KMS-11 (cell line): ENCODE results near the gene HS6ST2.

Source experiments
- H2AFZ ChIP-seq: fragments of 200-600 bp; sonication (generic); 2 replicates; pipeline ENCODE4 v1.6.1; 2016; ENCODE audit warnings: antibody characterized with exemption, mixed run types, low read depth
- H3K27ac ChIP-seq: fragments of 200-600 bp; sonication (generic); 2 replicates; pipeline ENCODE4 v1.6.1; 2016; ENCODE audit warnings: mild to moderate bottlenecking, mixed run types
- H3K27me3 ChIP-seq: fragments of 200-600 bp; sonication (generic); 2 replicates; pipeline ENCODE4 v1.6.1; 2017; ENCODE audit warnings: mild to moderate bottlenecking, low read depth, mixed run types, moderate library complexity; ENCODE audit not compliant: insufficient read depth
- H3K36me3 ChIP-seq: fragments of 200-600 bp; sonication (generic); 2 replicates; pipeline ENCODE4 v1.6.1; 2017; ENCODE audit warnings: mild to moderate bottlenecking, mixed run types; ENCODE audit not compliant: insufficient read depth
- H3K4me1 ChIP-seq: fragments of 200-600 bp; sonication (generic); 2 replicates; pipeline ENCODE4 v1.6.1; 2016; ENCODE audit warnings: mild to moderate bottlenecking, low read depth, mixed run types; ENCODE audit not compliant: poor library complexity, severe bottlenecking
- H3K4me2 ChIP-seq: fragments of 200-600 bp; sonication (generic); 2 replicates; pipeline ENCODE4 v1.7.0; 2016; ENCODE audit warnings: mild to moderate bottlenecking, mixed run types
- H3K4me3 ChIP-seq: fragments of 200-600 bp; sonication (generic); IDR thresholded peaks from 2 replicates; pipeline ENCODE4 v1.6.1; 2017; ENCODE audit warnings: low read depth, low read length, mixed read lengths; ENCODE audit not compliant: insufficient read depth
- H3K79me2 ChIP-seq: fragments of 200-600 bp; sonication (generic); 2 replicates; pipeline ENCODE4 v1.6.1; 2016; ENCODE audit warnings: low read depth, mixed run types; ENCODE audit not compliant: insufficient read depth
- H3K9ac ChIP-seq: fragments of 200-600 bp; sonication (generic); 2 replicates; pipeline ENCODE4 v1.6.1; 2016; ENCODE audit warnings: mild to moderate bottlenecking, mixed run types
- H4K20me1 ChIP-seq: fragments of 200-600 bp; sonication (generic); 2 replicates; pipeline ENCODE4 v1.6.1; 2016; ENCODE audit warnings: mild to moderate bottlenecking, mixed run types; ENCODE audit not compliant: insufficient read depth
- CTCF ChIP-seq: fragments of 200-600 bp; sonication (generic); conservative IDR thresholded peaks from 2 replicates; pipeline ENCODE4 v1.6.1; 2017; ENCODE audit warnings: low read depth, mild to moderate bottlenecking, antibody characterized with exemption, low read length, moderate library complexity, mixed read lengths

HS6ST2 gene

GRCh38 chrX:132673331-132673730 is 285.1 kb downstream of the HS6ST2 start:
- no peak overlapping the region for H3K27ac ChIP-seq
- no peaks in the 10 kb centered on the region for H3K79me2 ChIP-seq
- H3K4me1 ChIP-seq: no peaks in the 10 kb centered on the region
- H3K27me3 ChIP-seq: no peaks in the 10 kb centered on the region
- no peak overlapping the region for H3K4me2 ChIP-seq
- H4K20me1 ChIP-seq: no peaks in the 10 kb centered on the region
- no peak overlapping the region for H3K4me3 ChIP-seq
- H3K9ac ChIP-seq: no peak overlapping the region
- H2AFZ ChIP-seq: no peak overlapping the region
- H3K36me3 ChIP-seq: no peaks in the 10 kb centered on the region
- no peak for TF ChIP-seq CTCF

DNA sequence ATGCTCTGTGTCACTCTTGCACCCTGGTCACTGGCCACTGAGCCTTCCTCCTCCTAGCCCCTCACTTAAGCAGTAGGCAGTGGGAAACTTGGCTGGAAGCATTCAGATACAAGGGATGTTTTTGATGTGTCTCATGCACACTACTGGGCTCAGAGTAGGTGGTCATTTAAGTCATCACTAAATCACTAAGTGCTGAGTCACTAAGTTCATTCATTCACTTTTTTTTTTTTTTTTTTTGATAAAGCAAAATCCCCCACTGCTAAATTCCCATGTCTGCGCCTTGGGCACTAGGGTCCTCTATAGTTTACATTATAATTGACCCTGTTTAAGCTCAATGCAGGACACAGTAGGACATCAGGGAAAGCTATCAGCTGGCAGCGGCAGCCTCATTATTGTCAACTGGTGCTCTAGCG is 287.2 kb downstream of the HS6ST2 start:
- H3K4me1 ChIP-seq: no peaks in the 10 kb centered on the region
- H3K27me3 ChIP-seq: no peaks in the 10 kb centered on the region
- no peaks in the 10 kb centered on the region for H4K20me1 ChIP-seq
- H3K9ac ChIP-seq: no peak overlapping the region
- H2AFZ ChIP-seq: no peak overlapping the region
- H3K79me2 ChIP-seq: no peaks in the 10 kb centered on the region
- H3K27ac ChIP-seq: no peak overlapping the region
- no peak overlapping the region for H3K4me3 ChIP-seq
- no peak for TF ChIP-seq CTCF
- no peaks in the 10 kb centered on the region for H3K36me3 ChIP-seq
- H3K4me2 ChIP-seq: no peak overlapping the region

- no peaks in the 10 kb centered on the region for H3K79me2 ChIP-seq
- no peak overlapping the region for H3K27ac ChIP-seq
- no peak overlapping the region for H2AFZ ChIP-seq
- no peaks in the 10 kb centered on the region for H3K27me3 ChIP-seq
- H3K4me3 ChIP-seq: no peak overlapping the region
- no peak overlapping the region for H3K4me2 ChIP-seq
- H3K9ac ChIP-seq: no peak overlapping the region
- no peaks in the 10 kb centered on the region for H3K4me1 ChIP-seq
- no peaks in the 10 kb centered on the region for H3K36me3 ChIP-seq
- no peaks in the 10 kb centered on the region for H4K20me1 ChIP-seq
- no peak for TF ChIP-seq CTCF
Observed at GRCh38 chrX:132669142-132669541, 289.3 kb downstream of the HS6ST2 start.

GRCh38 chrX:132668178-132668577 is 290.3 kb downstream of the HS6ST2 start:
- no peaks in the 10 kb centered on the region for H3K27me3 ChIP-seq
- H3K79me2 ChIP-seq: no peaks in the 10 kb centered on the region
- no peak overlapping the region for H2AFZ ChIP-seq
- H3K4me2 ChIP-seq: no peak overlapping the region
- no peaks in the 10 kb centered on the region for H3K36me3 ChIP-seq
- TF ChIP-seq CTCF: no peak
- H3K27ac ChIP-seq: no peak overlapping the region
- H3K4me3 ChIP-seq: no peak overlapping the region
- no peak overlapping the region for H3K9ac ChIP-seq
- no peaks in the 10 kb centered on the region for H3K4me1 ChIP-seq
- no peaks in the 10 kb centered on the region for H4K20me1 ChIP-seq
